Prostate gland (tissue), 2 donors: ENCODE measurements around the gene RFNG.

Source experiments
- POLR2A ChIP-seq: fragments of 450-650 bp; IDR thresholded peaks from one replicate; pipeline ENCODE4 v1.6.1; 2016; ENCODE audit warnings: antibody characterized with exemption, mild to moderate bottlenecking
- TF ChIP-seq, protein P1 (sequence below), 4 experiments: fragments of 200-600 bp in 2 of 4; fragments of 450-650 bp in 2 of 4; sonication (generic) in 2 of 4; IDR thresholded peaks; 1 replicate in 3 of 4; 2 replicates in 1 of 4; pipeline ENCODE4 v1.5.1; 2016 to 2019; ENCODE audit warnings: antibody characterized with exemption in 4 of 4, mild to moderate bottlenecking in 2 of 4, moderate library complexity in 2 of 4

DNA sequence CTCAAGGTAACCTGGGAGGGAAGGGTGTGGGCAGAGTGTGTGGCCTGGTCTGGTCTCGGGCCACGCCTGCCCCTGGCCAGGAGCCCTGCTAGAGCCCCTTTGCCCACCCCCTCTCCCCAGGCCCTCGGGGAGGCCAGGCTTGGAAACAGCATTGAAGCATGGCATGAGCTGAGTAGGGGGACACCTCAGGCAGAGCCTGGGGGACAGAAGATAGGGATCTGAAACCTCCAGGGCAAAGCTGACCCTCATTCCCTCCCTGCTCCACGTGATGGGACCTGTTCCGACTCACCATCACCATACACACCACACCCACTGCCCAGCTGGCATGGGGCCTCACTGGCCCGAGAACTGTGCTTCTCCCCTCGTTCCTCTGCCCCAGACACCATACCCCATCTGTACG lies 2.5 kb downstream of the RFNG start:
- TF ChIP-seq, protein P1, sequence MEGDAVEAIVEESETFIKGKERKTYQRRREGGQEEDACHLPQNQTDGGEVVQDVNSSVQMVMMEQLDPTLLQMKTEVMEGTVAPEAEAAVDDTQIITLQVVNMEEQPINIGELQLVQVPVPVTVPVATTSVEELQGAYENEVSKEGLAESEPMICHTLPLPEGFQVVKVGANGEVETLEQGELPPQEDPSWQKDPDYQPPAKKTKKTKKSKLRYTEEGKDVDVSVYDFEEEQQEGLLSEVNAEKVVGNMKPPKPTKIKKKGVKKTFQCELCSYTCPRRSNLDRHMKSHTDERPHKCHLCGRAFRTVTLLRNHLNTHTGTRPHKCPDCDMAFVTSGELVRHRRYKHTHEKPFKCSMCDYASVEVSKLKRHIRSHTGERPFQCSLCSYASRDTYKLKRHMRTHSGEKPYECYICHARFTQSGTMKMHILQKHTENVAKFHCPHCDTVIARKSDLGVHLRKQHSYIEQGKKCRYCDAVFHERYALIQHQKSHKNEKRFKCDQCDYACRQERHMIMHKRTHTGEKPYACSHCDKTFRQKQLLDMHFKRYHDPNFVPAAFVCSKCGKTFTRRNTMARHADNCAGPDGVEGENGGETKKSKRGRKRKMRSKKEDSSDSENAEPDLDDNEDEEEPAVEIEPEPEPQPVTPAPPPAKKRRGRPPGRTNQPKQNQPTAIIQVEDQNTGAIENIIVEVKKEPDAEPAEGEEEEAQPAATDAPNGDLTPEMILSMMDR (IDR thresholded peaks at IDR 0.05) = no peak
- TF ChIP-seq POLR2A = no peak
